Vagina (tissue), 2 donors: Measurements from ENCODE around the gene HLA-DQA2.

Source experiments
- POLR2A ChIP-seq, 2 donors: fragments of 450-650 bp; IDR thresholded peaks; one replicate each; pipeline ENCODE4 v1.6.1; 2017; ENCODE audit warnings: antibody characterized with exemption in 2 of 2, mild to moderate bottlenecking in 2 of 2, moderate library complexity in 2 of 2
- TF ChIP-seq, protein P1 (sequence below), 3 experiments: fragments of 450-650 bp in 2 of 3; fragments of 200-600 bp in 1 of 3; sonication (generic) in 1 of 3; IDR thresholded peaks; one replicate each; pipeline ENCODE4 v1.5.1; 2017 to 2019; ENCODE audit warnings: antibody characterized with exemption in 3 of 3, mild to moderate bottlenecking in 2 of 3, moderate library complexity in 2 of 3

- TF ChIP-seq, protein P1, sequence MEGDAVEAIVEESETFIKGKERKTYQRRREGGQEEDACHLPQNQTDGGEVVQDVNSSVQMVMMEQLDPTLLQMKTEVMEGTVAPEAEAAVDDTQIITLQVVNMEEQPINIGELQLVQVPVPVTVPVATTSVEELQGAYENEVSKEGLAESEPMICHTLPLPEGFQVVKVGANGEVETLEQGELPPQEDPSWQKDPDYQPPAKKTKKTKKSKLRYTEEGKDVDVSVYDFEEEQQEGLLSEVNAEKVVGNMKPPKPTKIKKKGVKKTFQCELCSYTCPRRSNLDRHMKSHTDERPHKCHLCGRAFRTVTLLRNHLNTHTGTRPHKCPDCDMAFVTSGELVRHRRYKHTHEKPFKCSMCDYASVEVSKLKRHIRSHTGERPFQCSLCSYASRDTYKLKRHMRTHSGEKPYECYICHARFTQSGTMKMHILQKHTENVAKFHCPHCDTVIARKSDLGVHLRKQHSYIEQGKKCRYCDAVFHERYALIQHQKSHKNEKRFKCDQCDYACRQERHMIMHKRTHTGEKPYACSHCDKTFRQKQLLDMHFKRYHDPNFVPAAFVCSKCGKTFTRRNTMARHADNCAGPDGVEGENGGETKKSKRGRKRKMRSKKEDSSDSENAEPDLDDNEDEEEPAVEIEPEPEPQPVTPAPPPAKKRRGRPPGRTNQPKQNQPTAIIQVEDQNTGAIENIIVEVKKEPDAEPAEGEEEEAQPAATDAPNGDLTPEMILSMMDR (IDR thresholded peaks at IDR 0.05): peak in 1 of 3 experiments; percentile 20
- no peak for TF ChIP-seq POLR2A (IDR thresholded peaks at IDR 0.05)
Measured at GRCh38 chr6:32692019-32692418, 49.2 kb upstream of the HLA-DQA2 start.
